Parathyroid adenoma (tissue), 2 donors: Measurements from ENCODE around the gene KRTAP21-1.

Source experiments
- H2AFZ ChIP-seq: fragments of 300-600 bp; sonication (generic); one replicate; pipeline ENCODE4 v1.7.0; 2017; ENCODE audit warnings: antibody characterized with exemption, mild to moderate bottlenecking
- H3K27ac ChIP-seq: fragments of 300-600 bp; sonication (generic); one replicate; pipeline ENCODE4 v1.7.0; 2017
- H3K27me3 ChIP-seq: fragments of 300-600 bp; sonication (generic); one replicate; pipeline ENCODE4 v1.7.0; 2017; ENCODE audit warnings: low read length; ENCODE audit not compliant: control insufficient read depth, insufficient read depth
- H3K36me3 ChIP-seq: fragments of 300-600 bp; sonication (generic); one replicate; pipeline ENCODE4 v1.7.0; 2017; ENCODE audit warnings: low read length; ENCODE audit not compliant: control insufficient read depth, insufficient read depth
- H3K4me1 ChIP-seq: fragments of 300-600 bp; sonication (generic); one replicate; pipeline ENCODE4 v1.7.0; 2017; ENCODE audit warnings: control low read depth
- H3K4me2 ChIP-seq: fragments of 300-600 bp; sonication (generic); one replicate; pipeline ENCODE4 v1.7.0; 2017; ENCODE audit warnings: low read length
- H3K4me3 ChIP-seq: fragments of 300-600 bp; sonication (generic); one replicate; pipeline ENCODE4 v1.7.0; 2017; ENCODE audit warnings: low read depth, low read length
- H3K79me2 ChIP-seq: fragments of 300-600 bp; sonication (generic); one replicate; pipeline ENCODE4 v1.7.0; 2017; ENCODE audit warnings: control low read depth
- H3K9ac ChIP-seq: fragments of 300-600 bp; sonication (generic); one replicate; pipeline ENCODE4 v1.7.0; 2017; ENCODE audit warnings: mild to moderate bottlenecking
- H3K9me3 ChIP-seq: fragments of 300-600 bp; sonication (generic); one replicate; pipeline ENCODE4 v1.7.0; 2017; ENCODE audit warnings: low read length; ENCODE audit not compliant: control insufficient read depth
- TF ChIP-seq, protein P1 (sequence below): fragments of 300-600 bp; sonication (generic); IDR thresholded peaks from one replicate; pipeline ENCODE4 v1.7.0; 2017; ENCODE audit warnings: antibody characterized with exemption, mild to moderate bottlenecking
- donor health status: primary hyperparathyroidism.

KRTAP21-1 gene

DNA sequence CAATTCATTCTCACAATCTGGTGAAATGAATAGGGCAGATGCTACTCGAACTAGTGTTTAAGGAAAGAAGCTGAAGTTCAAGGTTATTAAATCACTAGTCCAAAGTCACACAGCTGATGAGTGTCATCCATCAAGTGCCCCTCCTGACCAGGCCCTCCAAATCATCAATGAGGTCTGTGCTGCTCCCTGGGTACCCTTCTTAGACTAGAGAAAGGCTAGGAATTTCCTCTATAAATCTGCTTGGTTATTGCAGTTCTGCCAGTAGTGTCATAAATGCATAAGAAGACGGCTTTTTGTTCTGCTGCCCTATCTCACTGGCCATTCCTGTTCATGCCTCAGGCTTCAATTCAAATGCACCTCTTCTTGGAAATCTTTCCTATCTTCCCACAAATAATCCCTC lies 5.5 kb upstream of the KRTAP21-1 start:
- H3K4me1 ChIP-seq = no peaks in the 10 kb centered on the region
- no peaks in the 10 kb centered on the region for H3K27me3 ChIP-seq
- H3K4me3 ChIP-seq = no peak overlapping the region
- no peaks in the 10 kb centered on the region for H3K79me2 ChIP-seq
- TF ChIP-seq, protein P1, sequence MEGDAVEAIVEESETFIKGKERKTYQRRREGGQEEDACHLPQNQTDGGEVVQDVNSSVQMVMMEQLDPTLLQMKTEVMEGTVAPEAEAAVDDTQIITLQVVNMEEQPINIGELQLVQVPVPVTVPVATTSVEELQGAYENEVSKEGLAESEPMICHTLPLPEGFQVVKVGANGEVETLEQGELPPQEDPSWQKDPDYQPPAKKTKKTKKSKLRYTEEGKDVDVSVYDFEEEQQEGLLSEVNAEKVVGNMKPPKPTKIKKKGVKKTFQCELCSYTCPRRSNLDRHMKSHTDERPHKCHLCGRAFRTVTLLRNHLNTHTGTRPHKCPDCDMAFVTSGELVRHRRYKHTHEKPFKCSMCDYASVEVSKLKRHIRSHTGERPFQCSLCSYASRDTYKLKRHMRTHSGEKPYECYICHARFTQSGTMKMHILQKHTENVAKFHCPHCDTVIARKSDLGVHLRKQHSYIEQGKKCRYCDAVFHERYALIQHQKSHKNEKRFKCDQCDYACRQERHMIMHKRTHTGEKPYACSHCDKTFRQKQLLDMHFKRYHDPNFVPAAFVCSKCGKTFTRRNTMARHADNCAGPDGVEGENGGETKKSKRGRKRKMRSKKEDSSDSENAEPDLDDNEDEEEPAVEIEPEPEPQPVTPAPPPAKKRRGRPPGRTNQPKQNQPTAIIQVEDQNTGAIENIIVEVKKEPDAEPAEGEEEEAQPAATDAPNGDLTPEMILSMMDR = no peak
- no peaks in the 10 kb centered on the region for H3K9me3 ChIP-seq
- no peak overlapping the region for H3K27ac ChIP-seq
- H3K4me2 ChIP-seq = no peak overlapping the region
- no peak overlapping the region for H2AFZ ChIP-seq
- H3K9ac ChIP-seq = no peak overlapping the region
- H3K36me3 ChIP-seq = no peaks in the 10 kb centered on the region

DNA sequence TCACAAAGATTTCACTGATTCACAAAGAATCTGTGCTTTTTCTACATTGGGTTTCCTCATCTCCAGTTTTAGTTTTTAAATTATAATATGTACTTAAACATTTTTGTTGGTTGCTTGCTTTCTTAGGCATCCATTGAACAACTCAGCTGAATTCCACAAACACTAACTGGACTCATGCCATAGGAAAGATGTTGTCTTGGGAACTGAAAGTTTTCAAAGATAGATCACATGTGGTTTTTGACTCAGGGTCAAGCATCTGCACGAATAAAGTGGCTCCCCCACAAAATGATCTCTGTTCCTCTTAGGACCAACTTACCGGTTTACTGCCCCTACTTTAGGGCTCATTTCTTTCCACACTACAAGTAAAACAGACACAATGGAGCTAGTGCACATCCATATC lies 3.1 kb upstream of the KRTAP21-1 start:
- H3K27ac ChIP-seq = no peak overlapping the region
- H2AFZ ChIP-seq = no peak overlapping the region
- no peaks in the 10 kb centered on the region for H3K9me3 ChIP-seq
- no peaks in the 10 kb centered on the region for H3K36me3 ChIP-seq
- no peaks in the 10 kb centered on the region for H3K79me2 ChIP-seq
- no peaks in the 10 kb centered on the region for H3K27me3 ChIP-seq
- no peak overlapping the region for H3K4me3 ChIP-seq
- H3K4me1 ChIP-seq = no peaks in the 10 kb centered on the region
- no peak overlapping the region for H3K9ac ChIP-seq
- H3K4me2 ChIP-seq = no peak overlapping the region
- TF ChIP-seq, protein P1 = no peak

- H3K4me3 ChIP-seq = no peak within 1 kb of the TSS
- no peaks in the 10 kb centered on the region for H3K9me3 ChIP-seq
- H3K9ac ChIP-seq = no peak within 1 kb of the TSS
- H3K36me3 ChIP-seq = no peaks in the 10 kb centered on the region
- no peak within 1 kb of the TSS for H3K27ac ChIP-seq
- H3K27me3 ChIP-seq = no peaks in the 10 kb centered on the region
- H3K4me1 ChIP-seq = no peaks in the 10 kb centered on the region
- H3K79me2 ChIP-seq = no peaks in the 10 kb centered on the region
- H3K4me2 ChIP-seq = no peak within 1 kb of the TSS
- TF ChIP-seq, protein P1 = no peak
- no peak within 1 kb of the TSS for H2AFZ ChIP-seq
Observed at GRCh38 chr21:30747159-30747558, 8.1 kb downstream of the KRTAP21-1 start, which contains the start of gene KRTAP21-2. Gene KRTAP21-2, minus strand, starts transcription at chr21:30747259. Its CDS starts 57 bp downstream, at chr21:30747202.

DNA sequence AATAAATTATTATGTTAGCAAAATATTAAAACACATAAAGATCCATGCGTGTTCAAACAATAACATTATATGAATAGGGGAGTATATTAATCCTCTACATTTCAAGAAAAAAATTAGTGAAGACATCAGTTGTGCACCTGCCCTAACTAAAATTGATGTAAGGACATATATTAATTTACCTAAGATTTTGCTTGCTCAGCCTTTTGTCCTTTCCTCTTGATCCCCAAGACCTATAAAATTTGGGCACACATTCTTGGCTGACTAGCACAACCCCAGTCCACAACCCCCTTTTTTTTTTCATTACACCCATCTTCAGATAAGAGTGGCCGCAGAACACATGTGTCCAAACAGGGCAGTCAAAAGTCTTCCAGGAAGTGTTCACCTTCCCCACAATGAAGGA lies 14.8 kb downstream of the KRTAP21-1 start:
- Histone ChIP-seq H3K4me1 (no peaks in the 10 kb centered on the region), H2AFZ (no peak overlapping the region), H3K79me2 (no peaks in the 10 kb centered on the region), H3K9me3 (no peaks in the 10 kb centered on the region), H3K36me3 (no peaks in the 10 kb centered on the region), H3K9ac (no peak overlapping the region), H3K27ac (no peak overlapping the region), H3K4me3 (no peak overlapping the region), H3K4me2 (no peak overlapping the region), H3K27me3 (no peaks in the 10 kb centered on the region)
- TF ChIP-seq, protein P1 = no peak

DNA sequence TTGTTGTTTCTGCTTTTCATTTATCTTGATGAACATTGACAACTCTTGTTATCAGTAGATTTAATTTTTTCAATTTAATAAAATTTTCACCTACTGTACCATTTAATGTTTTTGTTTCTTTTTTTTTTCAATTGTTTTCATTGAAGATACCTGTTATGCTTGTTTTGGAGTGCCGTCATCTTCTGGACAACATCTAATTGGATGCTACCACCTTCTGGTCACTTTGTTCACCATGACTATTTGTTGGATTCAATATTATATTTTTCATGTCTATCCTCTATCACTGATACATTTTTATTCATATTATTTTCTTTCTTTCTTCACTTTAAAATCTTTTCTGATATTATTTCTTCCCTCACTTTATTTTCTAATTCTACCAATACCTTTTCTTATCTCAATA lies 22.2 kb downstream of the KRTAP21-1 start:
- Histone ChIP-seq H3K27me3 (no peaks in the 10 kb centered on the region), H2AFZ (no peak overlapping the region), H3K4me2 (no peak overlapping the region), H3K4me3 (no peak overlapping the region), H3K9ac (no peak overlapping the region), H3K9me3 (no peaks in the 10 kb centered on the region), H3K4me1 (no peaks in the 10 kb centered on the region), H3K79me2 (no peaks in the 10 kb centered on the region), H3K36me3 (no peaks in the 10 kb centered on the region), H3K27ac (no peak overlapping the region)
- TF ChIP-seq, protein P1 = no peak
